RCC 7860 (cell line): Measurements from ENCODE around the gene MTSS2.
"Not testable (repeated sequence)": the region's sequence is repeated elsewhere in the genome, so short reads cannot be mapped to it uniquely, and the experiment has no call there.

ENCODE experiments used
- DNase-seq: peaks from one replicate; pipeline ENCODE4 v3.0.0-alpha.2; 2015; ENCODE audit warnings: low spot score
- FAIRE-seq: peaks from 2 replicates; lab custom pipeline; 2012; peaks lifted over from hg19 to GRCh38; lab: Jason Lieb, UNC

The MTSS2 gene

DNA sequence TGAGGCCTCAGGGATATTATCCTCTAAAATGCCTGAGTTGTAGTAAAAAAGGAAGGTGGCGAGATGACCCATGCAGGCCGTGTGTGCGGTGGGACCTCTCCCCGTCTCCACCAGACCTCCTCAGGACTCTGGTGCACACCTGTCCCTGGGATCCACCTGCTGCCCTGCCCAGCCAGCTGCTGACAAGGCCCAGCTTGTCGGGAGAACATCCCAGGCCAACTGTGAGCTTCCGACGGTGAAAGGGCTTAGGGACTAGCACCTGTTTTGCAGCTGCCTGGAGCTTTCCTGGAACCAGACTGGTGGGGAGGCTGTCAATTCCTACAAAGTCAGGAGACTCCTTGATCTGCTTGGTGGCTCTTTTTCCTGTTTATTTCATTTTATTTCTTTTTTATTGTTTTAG lies 27.9 kb downstream of the MTSS2 start:
- no peak for FAIRE-seq

DNA sequence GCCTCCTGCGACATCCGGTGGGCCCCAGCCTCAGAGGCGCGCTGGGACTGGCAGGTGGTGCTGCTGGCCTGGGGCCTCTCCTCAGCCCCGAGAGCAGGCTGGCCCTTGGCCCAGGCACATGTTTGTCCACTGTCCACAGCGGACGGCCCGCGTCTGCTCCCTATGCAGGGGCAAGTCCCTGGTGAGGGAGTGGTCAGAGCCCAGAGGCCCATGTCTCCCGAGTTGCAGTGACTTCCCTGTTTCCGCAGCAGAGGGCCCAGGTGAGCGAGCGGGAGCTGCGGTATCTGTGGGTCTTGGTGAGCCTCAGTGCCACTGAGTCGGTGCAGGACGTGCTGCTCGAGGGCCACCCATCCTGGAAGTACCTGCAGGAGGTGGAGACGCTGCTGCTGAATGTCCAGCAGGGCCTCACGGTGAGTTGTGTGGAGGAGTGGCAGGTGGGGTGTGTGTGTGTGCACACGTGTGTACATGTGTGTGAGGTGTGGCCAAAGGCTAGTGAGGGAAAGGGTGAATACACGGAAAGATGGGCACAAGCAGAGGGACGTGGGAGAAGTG lies 29.1 kb downstream of the MTSS2 start:
- DNase-seq (no peak), FAIRE-seq (no peak)

More for the DNA sequence above, 27.9 kb downstream of the MTSS2 start:
- DNase-seq: no peak

DNA sequence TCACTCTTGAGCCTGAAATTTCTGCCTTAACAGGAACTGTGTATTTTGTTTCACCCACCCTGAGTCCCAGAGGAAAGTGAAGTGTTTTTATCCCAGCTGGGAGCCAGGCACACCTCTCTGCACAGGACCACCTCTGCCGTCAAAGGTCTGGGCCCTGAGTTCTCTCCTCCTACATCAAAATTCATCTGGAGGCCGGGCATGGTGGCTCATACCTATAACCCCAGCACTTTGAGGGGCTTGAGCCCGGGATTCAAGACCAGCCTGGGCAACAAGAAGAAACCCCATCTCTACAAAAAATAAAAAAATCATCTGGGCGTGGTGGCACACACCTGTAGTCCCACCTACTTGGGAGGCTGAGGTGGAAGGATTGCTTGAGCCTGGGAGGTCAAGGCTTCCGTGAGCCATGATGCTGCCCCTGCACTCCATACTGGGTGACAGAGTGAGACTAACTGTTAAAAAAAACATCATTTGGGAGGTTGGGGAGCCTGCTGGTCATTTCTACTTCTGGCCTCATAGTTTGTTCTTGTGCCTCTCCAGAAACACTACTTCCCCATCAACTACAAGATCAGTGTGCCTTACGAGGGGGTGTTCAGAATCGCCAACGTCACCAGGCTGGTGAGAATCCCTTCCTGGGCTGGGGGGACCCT lies 29.7 kb downstream of the MTSS2 start:
- FAIRE-seq (no peak), DNase-seq (no peak)

DNA sequence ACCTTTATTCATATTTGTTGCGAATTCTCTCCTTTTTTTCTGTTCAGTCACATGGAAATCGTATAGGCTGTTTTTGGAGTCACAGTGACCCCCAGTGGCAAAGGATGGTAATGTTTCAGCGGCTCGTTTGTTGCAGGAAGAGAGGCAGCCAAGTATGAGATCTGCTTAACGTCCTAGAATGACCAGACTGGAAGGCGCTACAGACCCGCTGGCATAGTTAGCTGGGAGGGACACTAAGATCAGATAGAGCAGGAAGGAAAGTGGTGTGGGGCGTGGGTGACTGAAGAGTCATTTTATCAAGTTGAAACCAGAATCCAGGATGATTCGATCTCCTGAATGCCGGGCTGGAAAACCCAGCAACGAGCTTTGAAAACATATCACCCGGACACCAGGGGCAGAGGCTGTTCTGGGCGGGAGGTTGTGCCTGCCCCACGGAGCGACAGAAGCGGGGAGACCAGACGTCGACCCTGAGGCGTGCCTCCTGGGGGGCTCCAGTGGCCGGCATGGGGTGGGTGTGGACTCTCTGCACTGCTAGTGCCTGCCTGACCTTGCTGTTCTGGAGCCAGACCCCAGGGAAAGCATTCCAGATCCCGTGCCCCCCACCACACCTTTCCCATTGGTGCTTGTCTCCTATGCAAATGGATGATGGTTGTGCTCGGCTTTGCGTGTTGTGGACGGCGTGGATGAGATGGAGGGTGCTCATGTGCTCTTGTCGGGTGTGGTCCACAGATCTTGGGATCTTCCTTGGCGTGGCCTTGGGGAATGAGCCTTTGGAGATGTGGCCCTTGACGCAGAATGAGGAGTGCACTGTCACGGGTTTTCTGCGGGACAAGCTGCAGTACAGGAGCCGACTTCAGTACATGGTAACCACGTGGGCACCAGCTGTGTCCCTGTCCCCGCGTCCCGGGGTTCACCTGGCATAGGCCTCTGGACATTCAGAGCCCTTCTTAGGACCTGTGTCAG lies 31.8 kb downstream of the MTSS2 start:
- DNase-seq (peak; percentile 76), FAIRE-seq (peak; percentile 89)

DNA sequence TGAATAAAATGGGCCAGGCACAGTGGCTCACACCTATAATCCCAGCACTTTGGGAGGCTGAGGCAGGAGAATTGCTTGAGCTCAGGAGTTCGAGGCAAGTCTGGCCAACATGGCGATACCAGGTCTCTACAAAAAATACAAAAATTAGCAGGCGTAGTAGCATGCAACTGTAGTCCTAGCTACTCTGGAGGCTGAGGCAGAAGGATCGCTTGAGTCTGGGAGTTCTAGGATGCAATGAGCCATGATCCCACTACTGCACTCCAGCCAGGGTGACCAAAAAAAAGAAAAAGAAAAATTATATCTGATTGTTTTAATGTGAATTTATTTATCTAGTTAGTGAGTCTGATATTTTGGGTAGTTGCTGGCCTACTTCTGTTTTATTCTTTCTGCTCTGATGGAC lies 32.4 kb downstream of the MTSS2 start:
- no peak for DNase-seq
- no peak for FAIRE-seq

DNA sequence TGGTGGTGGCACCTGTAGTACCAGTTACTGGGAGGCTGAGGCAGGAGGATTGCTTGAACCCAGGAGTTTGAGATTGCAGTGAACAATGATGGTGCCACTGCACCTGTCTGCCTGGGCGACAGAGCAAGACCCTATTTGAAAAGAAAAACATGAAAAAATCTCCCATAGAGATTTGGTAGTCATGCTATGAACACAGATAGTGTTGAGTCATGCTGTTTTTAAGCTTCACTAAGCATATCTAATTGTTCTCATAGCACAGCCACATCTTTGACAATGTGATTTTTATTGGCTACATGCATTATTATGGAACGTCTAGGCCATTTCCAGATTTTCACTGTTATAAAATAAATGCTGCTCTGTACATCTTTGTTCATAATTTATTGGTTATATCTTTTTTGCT lies 33.5 kb downstream of the MTSS2 start:
- FAIRE-seq (peak; percentile 57), DNase-seq (peak; percentile 42)

DNA sequence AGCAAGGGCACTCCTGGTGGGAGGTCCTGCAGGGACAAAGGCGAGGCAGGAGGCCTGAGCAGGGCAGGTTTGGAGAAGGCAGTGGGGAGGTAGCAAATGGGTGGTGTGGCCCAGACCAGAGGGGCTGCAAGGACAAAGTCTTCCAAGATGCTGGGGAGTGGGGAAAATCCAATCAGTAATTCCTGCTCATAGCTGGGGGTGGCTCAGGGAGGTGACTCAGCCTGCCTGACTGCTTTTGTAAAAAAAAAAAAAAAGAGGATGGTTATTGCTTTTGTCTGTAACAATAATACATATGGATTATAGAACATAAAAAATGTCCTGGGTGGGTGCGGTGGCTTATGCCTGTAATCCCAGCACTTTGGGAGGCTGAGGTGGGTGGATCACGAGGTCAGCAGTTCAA lies 34.3 kb downstream of the MTSS2 start:
- DNase-seq (no peak), FAIRE-seq (no peak)

DNA sequence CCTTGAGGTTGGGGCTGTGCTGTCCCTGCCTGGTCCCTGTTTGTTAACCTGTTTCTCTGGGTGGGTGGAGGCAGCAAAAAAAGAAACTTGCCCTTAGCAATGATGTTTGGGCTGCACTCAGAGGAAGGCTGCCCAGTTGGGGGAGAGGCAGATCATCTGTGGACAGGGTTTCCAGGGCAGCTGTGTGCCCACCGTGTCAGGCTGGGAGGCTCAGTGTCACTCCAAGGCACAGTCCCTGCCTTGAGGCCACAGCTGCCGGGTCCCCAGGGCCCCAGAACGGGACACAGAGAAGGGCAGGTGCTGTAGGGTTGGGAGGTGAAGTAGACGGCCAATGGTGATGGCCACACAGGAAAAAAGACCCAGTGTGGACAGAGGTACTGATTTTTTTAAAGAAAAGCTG lies 35.6 kb downstream of the MTSS2 start:
- FAIRE-seq: no peak
- no peak for DNase-seq

DNA sequence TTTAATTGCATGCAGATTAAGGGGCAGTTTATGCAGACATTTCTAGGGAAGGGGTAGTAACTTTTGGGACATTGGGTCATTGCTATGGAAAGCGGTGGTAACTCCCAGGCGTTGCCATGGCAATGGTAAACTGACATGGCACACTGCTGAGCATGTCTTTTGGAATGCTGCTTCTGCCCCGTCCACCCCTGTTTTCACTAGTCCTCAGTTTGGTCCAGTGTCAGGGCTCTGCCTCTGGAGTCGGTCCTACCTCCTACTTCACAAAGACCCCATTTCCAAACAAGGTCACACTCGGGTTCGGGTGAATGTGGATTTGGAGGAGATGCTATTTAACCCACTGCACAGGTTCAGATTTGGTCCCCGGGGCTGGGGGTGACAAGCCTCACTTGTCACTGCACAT lies 36.6 kb downstream of the MTSS2 start:
- DNase-seq (no peak), FAIRE-seq (no peak)

DNA sequence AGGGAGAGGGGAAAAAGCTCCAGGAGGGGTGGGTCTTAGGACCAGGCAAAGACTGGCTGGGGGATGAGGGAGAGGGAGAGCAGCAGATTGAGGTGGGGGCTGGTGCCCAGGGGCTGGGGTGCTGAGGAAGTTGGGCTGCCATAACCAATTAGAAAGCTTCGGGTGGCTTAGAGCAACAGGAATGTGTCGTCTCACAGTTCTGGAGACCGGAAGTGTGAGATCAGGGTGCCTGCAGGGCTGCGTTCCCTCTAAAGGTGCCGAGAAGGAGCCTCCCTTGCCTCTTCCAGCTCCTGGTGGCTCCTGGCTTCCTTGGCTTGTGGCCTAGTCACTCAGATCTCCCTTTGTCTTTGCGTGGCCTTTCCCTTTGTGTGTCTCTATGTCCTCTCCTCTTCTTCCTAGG lies 37.2 kb downstream of the MTSS2 start:
- DNase-seq (no peak), FAIRE-seq (no peak)

DNA sequence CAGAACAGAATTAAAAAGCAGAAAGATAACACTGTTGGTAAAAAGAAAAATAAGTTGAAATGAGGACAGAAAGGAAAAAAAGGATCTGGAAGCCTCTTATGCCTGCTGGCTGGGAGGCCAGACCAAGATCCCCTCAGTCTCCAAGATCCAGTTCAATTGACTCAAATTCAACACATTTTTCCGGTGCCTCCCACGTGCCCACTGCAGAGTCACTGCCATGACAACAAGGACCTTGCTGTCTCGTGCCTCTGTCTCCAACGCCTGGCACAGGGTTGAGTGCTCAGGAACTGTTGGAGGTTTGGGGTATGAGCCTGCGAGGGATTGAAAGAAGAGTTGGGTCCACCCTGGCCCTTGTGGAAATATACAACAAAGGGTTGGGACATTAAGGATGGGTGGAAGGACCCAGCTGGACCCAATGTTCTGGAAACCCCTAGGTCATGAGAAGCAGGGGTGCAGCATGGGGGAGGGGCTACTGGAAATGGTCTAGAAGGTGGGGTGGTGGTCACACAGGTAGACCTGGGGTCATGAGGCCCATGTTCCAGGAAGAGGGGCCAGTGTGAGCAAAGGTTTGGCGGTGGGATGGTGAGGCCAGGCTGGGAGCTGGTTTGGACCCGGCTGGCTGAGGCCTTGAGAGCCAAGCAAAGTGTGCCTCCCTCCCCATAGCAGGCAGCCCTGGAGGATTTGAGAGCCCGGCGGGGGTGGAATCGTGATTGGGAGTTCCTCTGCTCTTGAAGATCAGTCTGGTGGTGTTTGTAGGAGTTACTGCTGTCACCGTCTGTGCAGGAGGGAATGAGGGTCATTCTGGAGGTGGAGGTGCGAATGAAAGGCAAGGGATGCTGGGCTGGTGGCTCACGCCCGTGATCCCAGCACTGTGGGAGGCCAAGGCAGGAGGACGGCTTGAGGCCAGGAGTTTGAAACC lies 38.2 kb downstream of the MTSS2 start:
- no peak for DNase-seq
- FAIRE-seq: no peak

DNA sequence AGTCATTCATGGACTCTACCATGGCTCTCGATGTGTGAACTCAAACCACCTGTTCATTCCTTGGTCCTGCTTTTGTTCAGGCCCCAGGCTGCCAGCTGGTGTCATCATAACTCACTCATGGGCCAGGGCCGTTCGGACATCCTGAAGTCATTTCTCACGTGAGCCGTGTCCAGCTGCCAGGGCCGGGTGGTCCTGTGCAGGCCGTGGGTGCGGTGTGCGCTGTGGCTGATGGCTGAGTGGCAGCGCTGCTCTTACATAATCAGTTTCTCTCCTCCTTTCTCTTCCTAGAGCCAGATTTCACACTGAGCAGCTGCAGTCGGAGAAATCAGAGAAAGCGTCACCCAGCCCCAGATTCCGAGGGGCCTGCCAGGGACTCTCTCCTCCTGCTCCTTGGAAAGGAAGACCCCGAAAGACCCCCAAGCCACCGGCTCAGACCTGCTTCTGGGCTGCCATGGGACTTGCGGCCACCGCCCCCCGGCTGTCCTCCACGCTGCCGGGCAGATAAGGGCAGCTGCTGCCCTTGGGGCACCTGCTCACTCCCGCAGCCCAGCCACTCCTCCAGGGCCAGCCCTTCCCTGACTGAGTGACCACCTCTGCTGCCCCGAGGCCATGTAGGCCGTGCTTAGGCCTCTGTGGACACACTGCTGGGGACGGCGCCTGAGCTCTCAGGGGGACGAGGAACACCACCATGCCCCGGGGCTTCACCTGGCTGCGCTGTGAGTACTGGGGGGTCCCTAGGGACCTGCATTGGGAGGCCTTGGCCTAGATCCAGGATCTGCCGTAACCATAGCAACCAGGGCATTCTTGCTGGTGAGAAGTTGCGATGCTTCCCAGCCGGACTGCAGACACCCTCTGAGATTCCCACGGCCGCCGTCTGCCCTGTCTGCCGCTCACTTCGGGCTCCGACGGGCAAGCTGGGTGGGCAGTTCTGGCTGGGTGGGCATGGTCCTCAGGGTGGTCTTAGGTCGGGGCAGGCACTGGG lies 39.3 kb downstream of the MTSS2 start, which contains the start of gene IL34:
Gene IL34 (plus strand): TSS at position 300 of the 982 bp plus-strand sequence. CDS start 389 bp downstream, at position 689.
- DNase-seq (no peak), FAIRE-seq (no peak)

DNA sequence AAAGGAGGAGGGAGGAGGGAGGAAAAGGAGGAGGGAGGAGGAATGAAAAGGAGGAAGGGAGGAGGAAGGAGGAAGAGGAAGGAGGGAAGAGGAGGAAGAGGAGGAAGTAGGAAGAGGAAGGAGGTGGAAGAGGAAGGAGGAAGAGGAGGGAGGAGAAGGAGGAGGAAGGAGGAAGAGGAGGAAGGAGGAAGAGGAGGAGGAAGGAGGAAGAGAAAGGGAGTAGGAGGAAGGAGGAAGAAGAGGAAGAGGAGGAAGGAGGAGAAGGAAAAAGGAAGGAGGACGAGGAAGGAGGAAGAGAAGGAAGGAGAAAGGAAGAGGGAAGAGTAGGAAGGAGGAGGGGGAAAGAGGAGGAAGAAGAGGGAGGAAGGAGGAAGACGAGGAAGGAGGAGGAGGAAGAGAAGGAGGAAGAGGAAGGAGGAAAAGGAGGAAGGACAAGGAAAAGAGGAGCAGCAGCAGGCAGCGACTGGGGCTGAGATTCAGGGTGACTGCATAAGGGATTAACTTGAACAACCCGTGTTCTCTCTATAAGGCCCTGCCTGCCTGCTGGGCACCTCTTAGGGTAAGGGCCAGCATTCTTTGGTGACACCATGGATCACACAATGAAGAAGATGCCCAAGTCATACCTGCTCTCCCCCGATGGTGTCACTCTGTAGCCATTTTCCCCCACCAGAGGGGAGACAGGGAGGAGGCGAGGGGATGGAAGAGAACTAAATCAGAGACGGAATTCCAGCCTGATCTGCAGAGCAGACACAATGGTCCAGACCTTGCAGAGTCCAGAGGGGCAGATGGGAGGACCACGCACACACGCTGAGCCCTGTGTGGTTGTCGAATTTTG lies 40.9 kb downstream of the MTSS2 start:
- FAIRE-seq (no peak), DNase-seq (no peak)

DNA sequence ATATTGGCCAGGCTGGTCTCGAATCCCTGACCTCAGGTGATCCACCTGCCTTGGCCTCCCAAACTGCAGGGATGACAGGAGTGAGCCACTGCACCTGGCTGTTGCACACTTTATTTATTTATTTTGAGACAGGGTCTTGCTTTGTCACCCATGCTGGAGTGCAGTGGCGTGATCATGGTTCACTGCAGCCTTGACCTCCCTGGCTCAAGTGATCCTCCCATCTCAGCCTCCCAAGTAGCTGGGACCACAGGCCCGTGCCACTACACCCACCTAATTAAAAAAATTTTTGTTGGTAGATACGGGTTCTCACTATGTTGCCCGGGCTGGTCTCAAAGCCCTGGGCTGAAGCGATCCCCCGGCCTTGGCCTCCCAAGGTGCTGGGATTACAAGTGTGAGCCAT lies 42.6 kb downstream of the MTSS2 start:
- FAIRE-seq, DNase-seq: not testable (repeated sequence)

DNA sequence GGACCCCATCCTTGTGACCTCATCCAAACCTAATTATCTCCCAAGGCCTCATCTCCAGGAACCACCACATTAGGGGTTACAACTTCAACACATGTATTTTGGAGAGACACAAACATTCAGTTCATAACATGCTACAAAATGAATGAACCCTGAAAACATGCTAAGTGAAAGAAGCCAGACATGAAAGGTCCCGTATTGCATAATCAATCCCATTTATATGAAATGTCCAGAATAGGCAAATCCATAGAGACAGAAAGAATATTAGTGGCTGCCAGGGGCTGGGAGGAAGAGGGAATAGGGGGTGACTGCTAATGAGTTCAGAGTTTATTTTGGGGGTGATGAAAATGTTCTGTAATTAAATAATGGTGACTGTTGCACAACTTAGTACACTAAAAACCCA lies 43.2 kb downstream of the MTSS2 start:
- no peak for DNase-seq
- no peak for FAIRE-seq

DNA sequence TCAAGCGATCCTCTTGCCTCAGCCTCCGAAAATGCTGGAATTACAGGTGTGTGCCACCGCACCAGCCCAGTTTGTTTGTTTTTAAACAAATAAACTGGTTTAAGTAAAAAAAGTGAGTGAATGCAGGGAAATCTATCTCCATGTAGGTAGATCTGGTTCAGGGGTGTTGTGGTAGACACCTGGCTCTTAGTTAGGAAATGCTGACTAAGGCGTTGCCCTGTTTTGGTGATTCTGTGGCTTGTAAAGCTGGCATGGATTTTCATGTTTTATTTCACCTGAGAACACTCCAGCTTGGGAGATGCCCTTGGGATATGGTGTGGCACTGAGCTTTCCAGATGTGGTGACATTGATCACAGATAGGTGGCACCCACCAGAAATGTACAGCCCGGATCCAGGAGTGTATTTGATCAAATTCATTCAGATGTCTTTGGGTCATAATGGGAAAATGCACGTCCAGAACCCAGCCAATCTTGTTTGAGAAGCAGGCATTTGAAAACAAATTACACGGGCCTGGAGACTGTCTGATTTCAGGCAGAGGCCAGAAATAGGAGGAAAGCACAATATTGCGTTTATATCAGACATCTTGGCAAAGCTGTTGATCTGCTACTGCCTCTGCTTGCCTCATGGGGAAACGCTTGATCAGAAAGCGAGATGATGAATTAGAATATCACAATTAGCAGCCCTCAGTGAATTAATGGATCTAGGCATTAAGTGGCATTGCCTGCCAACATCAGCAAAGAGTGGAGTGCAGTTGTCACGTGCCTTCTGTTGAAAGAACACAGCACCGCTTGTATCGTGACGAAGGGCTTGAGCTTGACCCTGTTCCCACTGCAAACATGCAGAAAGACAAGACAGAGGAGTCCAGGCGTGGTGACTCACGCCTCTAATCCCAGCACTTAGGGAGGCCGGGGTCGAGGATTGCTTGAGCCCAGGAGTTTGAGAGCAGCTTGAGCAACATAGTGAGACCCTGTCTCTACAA lies 46.8 kb downstream of the MTSS2 start:
- FAIRE-seq (no peak), DNase-seq (no peak)
